ENCODE data around the gene BLCAP. TPM values are rescaled to one million over a fixed set of nuclear protein-coding genes. Genes with fewer than 3 reads are reported as not detected.
"Not testable (repeated sequence)": the region's sequence is repeated elsewhere in the genome, so short reads cannot be mapped to it uniquely, and the experiment has no call there.

BLCAP gene
- total RNA-seq, 1 donor from 2014 or later: 51.9 TPM

DNA sequence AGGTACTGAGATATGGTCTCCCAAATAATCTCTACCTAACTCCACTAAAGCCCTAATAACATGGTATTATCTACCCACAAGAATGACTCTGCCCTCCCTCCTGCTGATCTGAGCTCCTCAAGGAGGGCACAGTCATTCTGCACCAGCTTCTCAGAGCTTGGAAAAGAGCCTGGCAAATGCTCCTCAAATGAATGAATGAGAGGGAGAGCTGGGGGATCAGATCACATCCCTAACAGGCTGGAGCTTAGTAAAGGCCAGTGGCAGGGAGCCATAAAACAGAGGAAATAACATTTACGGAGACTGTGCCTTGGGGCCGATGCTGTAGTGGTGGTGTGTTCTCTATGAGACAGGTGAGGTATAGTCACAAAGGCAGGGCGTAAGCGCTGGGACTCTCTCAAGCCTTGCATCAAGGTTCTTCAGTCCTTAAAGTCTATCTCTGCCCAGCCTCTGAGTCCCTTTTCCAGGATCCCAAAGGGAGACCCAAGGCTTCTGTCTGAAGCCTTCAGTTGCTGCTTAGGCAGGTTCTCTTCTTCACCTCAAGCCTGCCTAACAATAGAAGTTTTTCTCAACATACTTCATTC lies 13.8 kb downstream of the BLCAP start:
- DNase-seq: no peak

DNA sequence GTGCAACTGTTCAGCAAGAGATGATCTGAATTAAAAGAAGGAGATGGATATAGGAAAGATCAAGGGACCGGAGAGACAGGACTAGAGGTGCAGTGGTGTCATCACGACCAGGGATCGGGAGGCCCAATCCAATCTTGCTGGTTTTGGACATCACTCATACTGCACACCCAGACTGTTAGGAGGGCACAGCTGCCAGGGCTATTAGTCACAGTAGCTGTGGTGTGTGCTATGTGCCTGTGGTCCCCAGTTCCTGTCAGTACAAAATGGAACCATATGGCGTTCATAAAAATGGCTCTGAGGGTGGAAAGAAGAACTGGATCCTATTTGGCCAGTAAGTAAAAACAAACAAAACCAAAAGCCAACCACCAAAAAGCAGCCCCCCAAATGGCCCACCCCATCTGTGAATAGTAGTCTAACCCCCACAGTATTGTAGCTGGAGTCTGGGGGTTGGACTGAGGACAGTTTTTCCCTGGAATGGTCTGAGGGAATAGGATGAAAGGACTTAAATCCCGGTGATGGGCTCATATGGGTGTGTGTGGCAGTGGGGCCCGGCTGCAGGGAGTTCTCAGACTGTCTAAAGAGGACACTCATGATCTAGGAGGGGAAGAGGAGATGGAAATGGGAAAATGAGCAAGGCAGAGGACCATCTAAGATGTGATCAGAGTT lies 15.9 kb downstream of the BLCAP start:
- DNase-seq: peak; percentile 20

DNA sequence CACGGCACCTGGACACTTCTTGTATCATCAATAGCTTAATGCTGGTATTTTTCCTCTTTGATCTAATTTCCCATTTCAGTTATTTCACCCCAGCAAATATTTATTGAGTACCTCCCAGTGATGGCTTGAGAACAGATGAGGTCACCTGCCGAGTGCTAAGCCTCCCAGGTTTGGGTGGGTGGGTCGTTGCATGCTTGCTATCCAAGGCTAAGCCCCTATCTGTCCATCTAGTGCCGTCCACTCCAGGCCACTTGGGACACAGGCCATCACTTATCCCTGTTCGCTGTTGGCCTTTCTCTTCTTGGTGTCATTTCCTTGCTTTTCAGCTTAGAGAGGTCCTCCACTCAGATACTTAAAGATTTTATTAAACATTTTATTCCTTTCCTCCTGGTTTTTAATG lies 17.4 kb downstream of the BLCAP start:
- no peak for DNase-seq

DNA sequence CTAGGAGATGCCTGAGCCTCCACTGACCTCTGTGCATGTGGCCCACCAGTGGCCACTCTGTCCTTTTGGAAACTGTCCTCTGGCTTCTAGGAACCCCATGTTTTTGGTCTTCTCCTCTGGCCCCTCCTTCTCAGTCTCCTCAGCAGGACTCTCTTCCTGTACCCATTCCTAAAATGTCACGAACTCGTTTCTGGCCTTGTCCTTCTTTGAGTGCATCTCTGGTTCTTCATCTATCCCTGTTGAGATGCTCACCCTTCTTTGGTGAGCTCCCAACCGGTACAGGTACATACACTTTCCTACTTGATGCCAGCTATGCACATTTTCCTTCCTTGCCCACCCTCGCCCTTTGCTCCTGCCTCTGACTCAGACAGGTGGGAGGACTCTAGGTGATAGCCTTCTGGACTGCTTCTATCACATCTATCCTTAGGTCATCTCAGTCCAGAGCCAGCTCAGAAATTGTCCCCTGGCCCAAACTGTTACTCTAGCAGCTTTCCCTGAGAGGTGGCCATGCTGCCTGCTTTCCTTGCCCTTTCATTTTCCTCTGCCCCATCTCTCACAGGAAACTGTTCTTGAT lies 21.4 kb downstream of the BLCAP start:
- DNase-seq: no peak

DNA sequence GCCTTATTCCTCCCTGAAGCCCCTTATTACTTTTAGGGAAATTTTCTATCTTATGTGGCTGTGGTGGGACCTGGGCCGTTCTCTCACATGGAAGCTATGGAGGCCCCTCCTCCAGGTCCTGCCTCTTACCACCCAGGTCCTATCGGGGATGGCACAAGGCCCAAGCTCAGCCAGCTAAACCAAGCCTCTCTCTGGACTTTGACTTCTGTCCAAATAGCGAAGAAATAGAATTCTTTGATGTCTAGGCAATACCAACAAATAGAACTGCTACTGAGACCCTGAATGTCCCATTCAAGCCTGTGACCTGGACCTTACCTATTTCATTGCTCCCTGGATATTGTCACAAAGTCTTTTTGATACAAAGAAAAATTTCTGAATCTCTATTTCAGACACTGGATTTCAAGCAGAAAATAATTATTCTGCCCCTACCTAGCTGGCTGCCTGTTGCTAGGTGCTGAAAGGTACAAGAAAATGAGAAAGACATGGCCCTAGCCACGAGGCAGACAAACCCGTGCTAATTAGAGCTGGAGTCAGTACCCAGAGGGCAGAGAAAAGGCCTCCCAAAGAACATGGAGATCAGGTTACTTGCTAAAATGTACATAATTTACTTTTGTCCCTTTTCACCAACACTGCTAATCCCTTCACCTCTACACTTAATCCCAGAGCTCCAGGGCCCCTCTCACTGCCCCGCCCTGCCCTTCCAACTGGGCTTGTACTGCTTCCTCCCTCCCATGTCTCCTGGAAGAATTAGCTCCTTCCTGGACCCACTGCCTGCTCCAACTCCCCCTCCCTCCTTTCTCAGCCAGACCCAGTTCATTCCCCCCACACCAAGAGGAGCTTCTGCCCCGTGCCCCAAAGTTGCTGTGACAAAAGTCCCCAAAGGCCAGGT lies 22.2 kb downstream of the BLCAP start:
- no peak for DNase-seq

DNA sequence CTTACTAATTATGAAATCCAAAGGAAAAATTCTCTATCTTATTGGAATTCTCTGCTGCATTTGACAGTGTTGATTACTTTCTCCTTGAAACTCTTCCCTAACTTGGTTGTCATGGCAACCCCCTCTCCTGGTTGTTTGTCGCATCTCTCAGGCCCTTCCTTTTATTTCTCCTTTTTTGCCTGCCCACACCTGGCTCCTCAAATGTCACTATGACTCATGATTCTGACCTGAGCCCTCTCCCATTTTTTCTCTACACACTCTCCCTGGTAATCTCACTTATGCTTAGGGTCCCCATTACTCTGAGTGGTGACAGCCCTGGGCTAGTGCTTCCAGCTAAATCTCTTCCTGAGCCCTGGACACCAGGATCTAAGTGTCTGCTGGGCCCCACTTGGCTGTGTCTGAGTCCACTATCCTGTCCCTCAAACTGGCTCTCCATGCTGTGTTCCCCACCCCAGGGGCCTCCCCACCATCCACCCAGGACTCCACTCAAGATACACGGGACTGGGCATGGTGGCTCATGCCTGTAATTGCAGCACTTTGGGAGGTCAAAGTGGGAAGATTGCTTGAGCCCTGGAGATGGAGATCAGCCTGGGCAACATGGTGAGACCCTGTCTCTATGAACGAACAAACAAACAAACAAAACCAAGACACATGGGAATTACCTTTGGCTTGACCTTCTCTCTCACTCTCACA lies 23.1 kb downstream of the BLCAP start:
- no peak for DNase-seq

DNA sequence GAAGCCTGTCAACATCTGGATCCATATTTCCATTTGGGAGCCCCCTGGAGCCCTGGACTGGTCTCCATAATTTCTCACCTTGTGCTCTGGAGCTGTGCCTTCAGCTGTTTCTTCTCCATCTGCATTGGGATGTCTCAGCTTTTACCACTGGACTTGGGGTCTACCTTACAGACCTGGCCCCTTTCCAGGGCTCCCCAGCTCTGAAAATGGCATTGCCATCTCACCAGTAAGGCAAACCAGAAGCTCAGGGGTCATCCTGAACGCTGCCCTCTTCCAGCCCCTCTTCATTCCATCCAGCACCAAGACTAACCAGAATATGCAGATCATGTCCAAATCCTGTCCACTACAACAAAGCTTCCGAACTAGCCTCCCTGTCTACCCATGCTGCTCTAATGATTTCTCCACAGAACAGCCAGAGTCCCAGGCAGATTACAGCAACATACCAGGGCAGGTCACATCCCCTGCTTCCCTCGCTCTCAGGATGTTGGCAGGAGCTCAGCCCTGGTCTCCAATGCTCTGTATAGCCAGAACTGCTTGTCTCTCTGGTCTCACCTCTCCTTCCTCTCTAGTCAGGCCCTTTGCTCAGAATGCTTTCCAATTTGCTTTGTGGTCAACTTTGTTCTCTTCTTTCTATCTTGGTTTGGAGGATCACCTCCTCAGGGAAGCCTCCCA lies 24.3 kb downstream of the BLCAP start:
- no peak for DNase-seq

DNA sequence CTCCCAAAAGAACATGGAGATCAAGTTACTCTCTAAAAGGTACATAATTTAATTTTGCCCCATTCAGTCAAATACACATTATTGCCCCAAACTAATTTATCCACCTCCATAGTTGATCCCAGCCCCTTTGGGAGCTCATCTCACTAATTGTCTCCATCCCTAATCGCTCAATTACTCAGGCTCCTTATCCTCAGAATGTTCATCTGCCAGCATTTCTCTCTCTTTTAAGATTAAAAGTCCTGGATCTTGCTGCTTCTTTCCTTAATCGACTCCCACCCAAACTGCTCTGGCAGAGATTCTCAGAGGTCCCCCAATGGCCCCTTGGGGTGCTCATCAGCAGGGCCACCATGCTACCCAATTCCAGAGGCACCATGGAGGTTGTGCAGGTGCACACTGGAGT lies 25.0 kb downstream of the BLCAP start:
- no peak for DNase-seq

DNA sequence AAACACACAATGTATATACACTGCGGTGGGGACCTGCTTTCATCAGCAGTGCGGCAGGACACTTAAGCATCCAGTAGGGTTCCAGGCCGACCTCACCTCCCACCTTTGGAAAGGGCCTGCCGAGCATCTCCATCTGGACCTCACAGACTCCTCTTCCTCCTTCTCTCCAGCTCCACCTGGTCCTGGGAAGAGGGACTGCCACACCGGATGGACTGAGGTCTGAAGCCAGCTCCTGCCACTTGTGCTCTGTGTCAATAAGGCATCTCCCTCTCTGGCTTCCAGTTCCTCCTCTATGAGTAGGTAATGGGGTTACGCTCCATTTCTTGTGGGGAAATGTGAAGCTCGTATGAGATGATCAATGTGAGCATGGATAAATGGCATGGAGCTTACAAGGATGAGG lies 25.7 kb downstream of the BLCAP start:
- no peak for DNase-seq

DNA sequence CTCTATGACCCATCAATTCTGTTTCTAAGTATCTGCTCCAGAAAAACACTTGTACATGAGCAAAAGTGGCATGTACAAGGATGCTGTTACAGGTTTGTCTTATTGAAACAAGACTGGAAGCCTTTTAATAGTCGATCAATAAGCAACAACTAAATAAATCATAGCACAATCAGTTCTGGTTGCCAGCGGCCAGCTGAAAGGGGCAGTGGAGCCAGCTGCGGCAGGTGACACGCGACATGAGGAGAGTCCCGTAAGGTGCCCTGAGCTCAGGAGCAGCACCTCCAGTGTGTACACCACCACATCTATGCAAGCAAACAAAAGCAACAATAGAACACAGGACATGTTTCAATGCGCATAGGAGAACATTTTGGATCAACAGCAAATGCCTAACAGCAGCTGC lies 27.4 kb downstream of the BLCAP start:
- no peak for DNase-seq

DNA sequence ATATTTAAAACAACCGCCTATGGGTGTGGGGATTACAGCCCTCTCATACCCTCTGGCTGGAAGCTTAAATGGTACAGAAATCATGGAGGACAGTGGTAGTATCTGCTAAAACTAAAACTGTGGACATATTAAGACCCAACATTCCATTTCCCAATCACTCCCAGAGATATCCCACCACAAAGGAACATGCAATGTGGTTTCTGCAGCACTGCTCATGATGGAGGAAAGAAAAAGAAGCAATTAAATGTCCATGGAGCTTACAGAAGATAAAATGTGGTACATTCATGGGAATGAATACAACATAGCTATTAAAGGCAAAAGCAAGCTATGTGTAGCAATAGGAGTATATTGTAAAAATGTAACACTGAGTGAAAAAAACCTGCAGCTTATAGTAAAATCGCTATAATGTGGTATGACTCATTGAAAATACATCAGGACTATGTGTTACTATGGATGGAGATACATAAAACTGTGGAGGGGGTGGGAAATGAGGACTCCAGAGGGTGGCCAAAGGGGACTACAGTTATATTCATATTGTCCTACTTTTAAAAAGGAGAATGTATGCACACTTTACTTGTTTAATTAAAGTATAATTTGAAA lies 29.5 kb downstream of the BLCAP start:
- no peak for DNase-seq

DNA sequence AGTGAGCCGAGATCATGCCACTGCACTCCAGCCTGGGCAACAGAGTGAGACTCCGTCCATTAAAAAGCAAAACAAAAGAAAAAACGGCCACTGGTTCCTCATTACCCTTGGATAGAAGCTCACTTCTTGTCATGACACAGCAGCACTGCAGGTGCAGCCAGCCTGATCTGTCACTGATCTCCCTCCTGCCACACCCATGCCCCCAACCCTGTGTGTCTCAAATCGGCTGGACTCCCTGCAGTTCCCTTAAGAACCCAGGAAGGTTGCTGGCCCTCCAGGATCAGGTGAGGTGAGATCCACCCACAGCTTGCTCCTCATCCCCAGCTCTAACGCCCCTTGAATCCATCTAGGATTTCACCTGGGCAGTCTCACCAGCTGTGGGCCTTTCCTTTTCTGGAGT lies 32.9 kb downstream of the BLCAP start:
- no peak for DNase-seq

DNA sequence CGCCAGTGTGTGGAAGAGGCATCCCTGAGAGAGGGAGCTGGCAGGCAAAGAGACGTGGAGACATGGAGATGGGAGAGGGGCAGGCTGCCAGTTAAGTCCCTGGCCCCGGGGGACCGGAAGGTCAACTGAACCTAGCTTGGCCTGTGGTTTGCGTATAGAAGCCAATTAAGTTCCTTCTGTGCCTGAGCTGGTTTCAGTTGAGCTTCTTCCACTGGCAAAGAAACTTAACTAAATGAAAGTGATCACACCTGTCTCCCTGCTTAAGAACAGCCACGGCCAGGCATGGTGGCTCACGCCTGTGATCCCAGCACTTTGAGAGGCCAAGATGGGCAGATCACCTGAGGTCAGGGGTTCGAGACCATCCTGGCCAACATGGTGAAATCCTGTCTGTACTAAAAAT lies 33.4 kb downstream of the BLCAP start:
- no peak for DNase-seq

DNA sequence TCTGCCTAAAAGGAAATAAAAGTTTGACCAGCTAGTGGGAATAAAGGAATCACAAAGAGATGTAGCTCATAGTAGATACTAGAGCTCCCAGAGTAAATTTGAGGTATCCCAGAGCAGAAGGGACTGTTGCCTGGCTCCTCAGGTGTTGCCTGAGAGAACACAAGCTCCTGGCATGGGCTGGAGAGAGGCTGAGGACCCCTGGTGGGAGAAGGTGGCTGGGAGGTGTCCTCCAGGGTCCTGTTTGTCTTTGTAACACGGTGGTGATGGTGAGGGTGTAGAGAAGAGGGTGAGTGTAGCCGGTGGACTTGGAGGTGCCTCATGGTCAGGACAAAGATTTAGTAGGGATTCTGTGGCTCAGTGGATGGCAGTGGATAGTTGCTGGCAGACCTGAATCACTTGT lies 34.7 kb downstream of the BLCAP start:
- no peak for DNase-seq

DNA sequence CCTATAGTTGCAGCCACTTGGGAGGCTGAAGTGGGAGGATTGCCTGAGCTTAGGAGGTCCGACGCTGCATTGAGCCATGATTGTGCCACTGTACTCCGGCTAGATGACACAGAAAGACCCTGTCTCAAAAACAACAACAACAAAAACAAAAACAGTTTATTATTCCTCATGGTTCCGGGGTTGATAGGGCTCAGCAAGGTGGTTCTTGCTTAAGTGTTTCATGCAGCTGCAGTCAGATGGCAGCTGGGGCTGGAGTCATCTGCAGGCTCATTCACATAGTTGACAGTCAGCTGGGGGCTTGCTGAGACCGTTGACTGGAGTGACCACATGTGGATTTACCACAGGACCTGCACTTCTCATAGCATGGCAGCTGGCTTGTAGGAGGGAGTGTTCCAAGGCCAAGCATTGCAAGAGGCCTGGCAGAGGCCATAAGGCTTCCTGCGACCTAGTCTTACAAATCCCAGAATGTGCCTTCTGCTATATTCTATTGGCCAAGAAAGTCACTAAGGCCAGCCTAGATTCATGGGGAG lies 35.5 kb downstream of the BLCAP start:
- no peak for DNase-seq

DNA sequence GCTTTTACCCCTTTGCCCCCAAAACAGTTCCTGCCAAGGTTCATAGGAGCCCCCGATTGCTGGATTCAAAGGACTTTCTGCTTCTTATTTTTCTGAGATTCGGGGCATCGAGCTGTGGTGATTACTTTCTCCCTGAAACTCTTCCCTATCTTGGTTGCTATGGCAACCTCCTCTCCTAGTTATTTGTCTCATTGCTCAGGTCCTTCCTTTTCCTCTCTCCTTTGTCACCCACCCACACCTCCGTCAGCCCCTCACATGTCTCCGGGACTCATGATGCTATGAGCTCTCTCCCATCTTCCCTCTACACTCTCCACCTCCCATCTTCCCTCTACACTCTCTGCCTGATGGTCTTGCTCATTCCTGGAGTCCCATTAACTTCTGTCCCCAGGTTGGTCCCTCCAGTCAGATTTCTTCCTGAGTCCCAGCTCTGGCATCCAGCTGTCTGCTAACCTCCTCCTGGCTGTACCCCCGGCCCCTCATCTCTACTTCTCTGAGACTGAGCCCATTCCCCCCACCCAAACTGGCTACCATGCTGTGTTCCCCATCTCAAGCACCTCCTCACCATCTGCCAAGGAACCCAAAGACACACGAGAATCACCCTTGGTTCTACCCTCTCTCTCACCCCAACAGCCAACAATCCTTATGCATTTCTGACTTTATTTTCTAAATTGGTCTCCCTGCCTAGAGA lies 36.9 kb downstream of the BLCAP start:
- no peak for DNase-seq

DNA sequence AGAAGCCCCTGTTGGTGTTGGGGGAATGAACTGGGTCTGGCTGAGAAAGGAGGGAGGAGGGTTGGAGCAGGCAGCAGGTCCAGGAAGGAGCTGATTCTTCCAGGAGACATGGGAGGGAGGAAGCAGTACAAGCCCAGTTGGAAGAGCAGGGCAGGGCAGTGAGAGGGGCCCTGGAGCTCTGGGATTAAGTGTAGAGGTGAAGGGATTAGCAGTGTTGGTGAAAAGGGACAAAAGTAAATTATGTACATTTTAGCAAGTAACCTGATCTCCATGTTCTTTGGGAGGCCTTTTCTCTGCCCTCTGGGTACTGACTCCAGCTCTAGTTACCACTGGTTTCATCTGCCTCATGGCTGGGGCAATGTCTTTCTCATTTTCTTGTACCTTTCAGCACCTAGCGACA lies 41.5 kb downstream of the BLCAP start:
- not testable (repeated sequence) for DNase-seq

DNA sequence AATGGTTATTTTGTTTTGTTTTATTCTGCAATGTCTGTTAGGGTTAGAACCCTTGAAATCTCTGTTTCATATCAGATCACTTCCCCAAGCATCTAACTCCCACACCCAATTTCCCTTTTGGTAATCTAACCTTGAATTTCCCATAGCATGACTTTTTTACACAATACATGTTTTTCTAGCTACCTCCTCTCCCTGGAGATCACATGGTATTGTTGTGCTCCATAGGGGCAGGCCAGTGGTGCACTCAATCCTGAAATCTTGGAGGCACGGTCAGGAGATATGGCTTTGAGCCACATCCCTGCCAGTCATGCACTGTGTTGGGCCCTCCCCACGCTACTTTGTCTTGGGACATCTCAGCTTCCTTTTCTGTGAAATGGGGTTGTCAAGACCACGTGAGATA lies 43.3 kb downstream of the BLCAP start:
- DNase-seq: no peak

DNA sequence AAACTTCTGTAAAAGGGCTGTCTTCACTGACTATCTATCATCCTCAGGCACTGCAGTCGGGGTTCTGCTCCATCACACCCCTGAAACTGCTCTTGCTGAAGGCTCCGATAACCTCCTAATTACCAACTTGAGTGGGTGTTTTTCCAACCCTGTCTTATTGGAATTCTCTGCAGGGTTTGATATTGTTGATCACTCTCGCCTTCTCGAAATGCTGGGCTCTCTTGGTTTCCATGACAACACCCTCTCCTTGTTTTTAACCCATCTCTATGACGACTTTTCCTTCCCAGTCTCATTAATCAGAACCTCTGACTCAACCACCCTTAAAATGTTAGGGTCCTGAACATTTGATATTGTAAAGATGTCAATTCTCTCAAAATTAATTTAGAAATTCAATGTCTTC lies 46.1 kb downstream of the BLCAP start:
- no peak for DNase-seq

DNA sequence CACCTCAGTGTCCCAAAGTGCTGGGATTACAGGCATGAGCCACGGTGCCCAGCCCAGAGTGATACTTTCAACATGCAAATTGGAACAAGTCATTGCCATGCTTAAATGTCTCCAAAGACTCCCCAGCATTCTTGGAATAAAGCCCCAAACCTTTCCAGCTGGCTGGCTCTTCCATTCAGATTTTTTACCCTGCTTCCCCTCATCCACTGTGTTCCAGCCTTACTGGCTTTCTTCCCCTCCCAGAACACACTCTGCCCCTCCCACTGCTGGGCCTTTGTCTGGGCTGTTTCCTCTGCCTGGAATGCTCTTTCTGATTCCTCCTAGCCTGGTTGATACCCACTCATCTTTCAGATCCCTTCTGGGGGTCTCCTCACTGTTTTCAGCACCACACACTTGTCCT lies 46.8 kb downstream of the BLCAP start:
- no peak for DNase-seq

All from skin of body (tissue), 2 donors.